ENCODE measurements around the gene GRIK5. TPM values are rescaled to one million over a fixed set of nuclear protein-coding genes. Genes with fewer than 3 reads are reported as not detected.

GRIK5 gene
- total RNA-seq, 1 experiment from 2014 or later = 43.1 TPM

GRCh38 chr19:42081584-42082203 is 11.7 kb upstream of the GRIK5 start:
- peaks cover 35 to 49% (median 43%) of the 10 kb centered on the region in 3 experiments for H3K36me3 Mint-ChIP-seq (ENCODE audit: insufficient read depth in 1 of 3, low read depth in 3 of 3)
- Histone ChIP-seq H3K27me3 (ENCODE audit: insufficient read depth, low read length) (no peaks in the 10 kb centered on the region), H2AK5ac (ENCODE audit: insufficient read length, low read length) (no peak overlapping the region), H3K56ac (ENCODE audit: insufficient read length, low read depth, low read length) (no peak overlapping the region), H3K23me2 (ENCODE audit: insufficient read length, low read depth, low read length, poor library complexity, severe bottlenecking) (peaks cover 7% of the 10 kb centered on the region), H3K14ac (ENCODE audit: insufficient read depth, low read length) (no peak overlapping the region), H3K9me3 (ENCODE audit: control insufficient read depth, low read depth, low read length) (no peaks in the 10 kb centered on the region), H3K4me2 (ENCODE audit: insufficient read depth, insufficient read length, low read length) (no peak overlapping the region), H3K23ac (ENCODE audit: insufficient read length, low read depth, low read length) (no peak overlapping the region), H2BK5ac (ENCODE audit: insufficient read length, low read length) (no peak overlapping the region), H4K20me1 (ENCODE audit: control insufficient read depth, insufficient read depth, insufficient read length) (no peaks in the 10 kb centered on the region), H3K79me1 (ENCODE audit: insufficient read depth, low read depth, low read length, poor library complexity, severe bottlenecking) (peaks cover 13% of the 10 kb centered on the region), H2BK20ac (ENCODE audit: low read depth, low read length, poor library complexity, severe bottlenecking) (no peak overlapping the region), H3K79me2 (ENCODE audit: insufficient read depth, low read length) (peaks cover 18% of the 10 kb centered on the region), H2BK15ac (ENCODE audit: low read depth, low read length) (no peak overlapping the region), H3K4me1 (ENCODE audit: insufficient read depth, low read length) (no peaks in the 10 kb centered on the region; the same call in 1 of the 2 replicates), H4K8ac (replicated peaks; ENCODE audit: insufficient read length, low read depth, low read length) (no peak overlapping the region), H4K91ac (ENCODE audit: insufficient read length, low read depth, low read length) (no peak overlapping the region), H3K4ac (ENCODE audit: low read depth, low read length) (no peak overlapping the region), H3K27ac (ENCODE audit: insufficient read length, low read depth, low read length) (no peak overlapping the region), H4K5ac (ENCODE audit: insufficient read length, low read depth, low read length) (no peak overlapping the region), H3K9ac (ENCODE audit: extremely low read depth, insufficient read length, low read length) (no peak overlapping the region), H2AFZ (ENCODE audit: low read length) (no peak overlapping the region), H3K18ac (ENCODE audit: insufficient read length, low read depth, low read length) (no peak overlapping the region), H2BK12ac (ENCODE audit: insufficient read length, low read depth, low read length) (no peak overlapping the region), H3T11ph (ENCODE audit: low read length) (no peak overlapping the region), H2BK120ac (ENCODE audit: low read depth, low read length, poor library complexity, severe bottlenecking) (no peak overlapping the region)
- TF ChIP-seq CTCF (conservative IDR thresholded peaks at IDR 0.05) = peak; percentile 59
- H3K27ac Mint-ChIP-seq = peak overlapping the region in 1 of 3 experiments; percentile 88; a peak in 1 of 7 replicates
- H3K4me3 Mint-ChIP-seq = no peak overlapping the region
- H3K9me3 Mint-ChIP-seq = no peaks in the 10 kb centered on the region
- peaks cover 15 to 22% of the 10 kb centered on the region in 2 experiments for H3K4me1 Mint-ChIP-seq
- no peaks in the 10 kb centered on the region; the same call in 1 of the 2 replicates for H3K27me3 Mint-ChIP-seq (ENCODE audit: low read depth)
- no peak for DNase-seq
- WGBS (ENCODE audit: extremely low coverage, insufficient read length, low lambda C conversion rate) = no CpG with 5 or more reads among the region's 2 CpGs

Measured in H9 (cell line).